Stomach (tissue), 9 donors: Measurements from ENCODE around the gene SNX17. TPM values are rescaled to one million over a fixed set of nuclear protein-coding genes. Genes with fewer than 3 reads are reported as not detected.

ENCODE experiments used
- DNase-seq, 2 donors: peaks; one replicate each; pipeline versions ENCODE4 v3.0.0 to v3.0.0-alpha.2; 2013 to 2019
- H3K27ac ChIP-seq, 5 donors: fragments of 200-600 bp in 4 of 5; sonication (generic) in 4 of 5; one replicate each; pipeline ENCODE4 v1.5.1; 2013 to 2019; ENCODE audit warnings: mild to moderate bottlenecking in 1 of 5, moderate library complexity in 1 of 5
- H3K27me3 ChIP-seq, 3 donors: fragments of 200-600 bp; sonication (generic); one replicate each; pipeline ENCODE4 v1.5.1; 2017 to 2019; ENCODE audit warnings: mixed run types in 1 of 3
- H3K36me3 ChIP-seq, 4 donors: fragments of 200-600 bp; sonication (generic); 1 replicate in 3 of 4; 2 replicates in 1 of 4; pipeline ENCODE4 v1.5.1; 2016 to 2019
- H3K4me1 ChIP-seq, 4 donors: fragments of 200-600 bp; sonication (generic); one replicate each; pipeline ENCODE4 v1.5.1; 2016 to 2019
- H3K4me3 ChIP-seq, 4 donors: fragments of 200-600 bp; sonication (generic) in 3 of 4; one replicate each; pipeline ENCODE4 v1.5.1; 2016 to 2019; ENCODE audit warnings: mild to moderate bottlenecking in 1 of 4
- H3K9me3 ChIP-seq, 4 donors: fragments of 200-600 bp; sonication (generic); one replicate each; pipeline ENCODE4 v1.5.1; 2016 to 2019
- CTCF ChIP-seq, 7 experiments: fragments of 450-650 bp in 4 of 7; fragments of 200-600 bp in 3 of 7; sonication (generic) in 3 of 7; IDR thresholded peaks; one replicate each; pipeline ENCODE4 v1.5.1; 2016 to 2019; ENCODE audit warnings: antibody characterized with exemption in 7 of 7, control low read depth in 2 of 7, mild to moderate bottlenecking in 1 of 7
- EP300 ChIP-seq: sonication (generic); formaldehyde crosslinking; IDR thresholded peaks from one replicate; pipeline ENCODE4 v1.6.1; 2017; ENCODE audit warnings: antibody characterized with exemption
- POLR2A ChIP-seq, 4 donors: fragments of 450-650 bp; IDR thresholded peaks; one replicate each; pipeline ENCODE4 v1.6.1; 2016; ENCODE audit warnings: antibody characterized with exemption in 4 of 4, control low read depth in 2 of 4, mild to moderate bottlenecking in 1 of 4, moderate library complexity in 1 of 4
- POLR2AphosphoS5 ChIP-seq, 3 donors: sonication (generic); formaldehyde crosslinking; IDR thresholded peaks; one replicate each; pipeline ENCODE4 v1.6.1; 2016; ENCODE audit warnings: antibody characterized with exemption in 3 of 3
- WGBS, 5 donors: extraction: QIAGEN DNeasy Blood & Tissue Kit in 3 of 5; methylation state at CpG; one replicate each; pipeline versions ENCODE4 v1.1.5 to v1.1.7; 2013 to 2018; 5-methylcytosine and 5-hydroxymethylcytosine counted together
- intact Hi-C: fragments of 100-400 bp; cut with DNase I; formaldehyde crosslinking; loops from one replicate; pipeline ENCODE4 v1.15.1; 2023; ENCODE audit warnings: low total_unique reads
- polyA plus RNA-seq, 3 donors: library from polyadenylated mRNA; stranded (reverse); fragments of 200-250 nt; gene quantifications; one replicate each; pipeline ENCODE4 v1.2.3, GENCODE V29; 2013
- total RNA-seq, 5 donors: library from RNA; depleted of rRNA; stranded (reverse); fragments of >200 nt; gene quantifications; one replicate each; pipeline versions ENCODE4 v1.1.0 to v1.2.3, GENCODE V29; 2014 to 2016
- donor health status: healthy with polysubstance abuse.
- donor health status: Bipolar disorder and iron deficiency.
- donor health status: healthy.

Gene SNX17
- total and polyA plus RNA-seq, 8 donors: 28.6 to 70.4 (median 68.0) TPM

- Histone ChIP-seq H3K36me3 (no peaks in the 10 kb centered on the region), H3K9me3 (no peaks in the 10 kb centered on the region), H3K4me1 (peaks cover 3 to 19% (median 18%) of the 10 kb centered on the region in 4 donors), H3K27me3 (no peaks in the 10 kb centered on the region), H3K27ac (no peak overlapping the region), H3K4me3 (no peak overlapping the region)
- TF ChIP-seq POLR2AphosphoS5 (IDR thresholded peaks at IDR 0.05): no peak
- no peak for TF ChIP-seq EP300
- TF ChIP-seq POLR2A (IDR thresholded peaks at IDR 0.05): no peak
- no peak for TF ChIP-seq CTCF (IDR thresholded peaks at IDR 0.05)
- WGBS, 5 donors: 82 to 86% (median 84%) methylated on average over 9 of the region's 9 CpGs
- DNase-seq: no peak
- intact Hi-C loops: no loop called here
These were observed 42.2 kb downstream of the SNX17 start for GRCh38 chr2:27412419-27413152.

GRCh38 chr2:27416151-27416550 is 45.7 kb downstream of the SNX17 start:
- 92 to 96% (median 93%) methylated on average over 6 of the region's 6 CpGs for WGBS, 5 donors
- no peaks in the 10 kb centered on the region for H3K36me3 ChIP-seq
- no peaks in the 10 kb centered on the region for H3K27me3 ChIP-seq
- no peak overlapping the region for H3K27ac ChIP-seq
- H3K9me3 ChIP-seq: no peaks in the 10 kb centered on the region
- intact Hi-C loops: no loop called here
- no peak for DNase-seq
- TF ChIP-seq POLR2AphosphoS5 (IDR thresholded peaks at IDR 0.05) (no peak), EP300 (no peak), CTCF (IDR thresholded peaks at IDR 0.05) (no peak), POLR2A (IDR thresholded peaks at IDR 0.05) (no peak)
- H3K4me3 ChIP-seq: no peak overlapping the region
- H3K4me1 ChIP-seq: no peaks in the 10 kb centered on the region

- Histone ChIP-seq H3K4me1 (no peaks in the 10 kb centered on the region), H3K4me3 (no peak overlapping the region), H3K27ac (no peak overlapping the region), H3K27me3 (no peaks in the 10 kb centered on the region), H3K36me3 (no peaks in the 10 kb centered on the region), H3K9me3 (no peaks in the 10 kb centered on the region)
- TF ChIP-seq POLR2AphosphoS5 (IDR thresholded peaks at IDR 0.05): no peak
- no peak for TF ChIP-seq POLR2A (IDR thresholded peaks at IDR 0.05)
- no peak for TF ChIP-seq EP300
- TF ChIP-seq CTCF (IDR thresholded peaks at IDR 0.05): no peak
- intact Hi-C loops: no loop called here
- no peak for DNase-seq
These were observed 50.6 kb downstream of the SNX17 start for GRCh38 chr2:27420996-27421395.

GRCh38 chr2:27421660-27422250 is 51.3 kb downstream of the SNX17 start:
- intact Hi-C loops: no loop called here
- H3K27me3 ChIP-seq: no peaks in the 10 kb centered on the region
- 69 to 83% (median 73%) methylated on average over 4 of the region's 4 CpGs for WGBS, 5 donors
- H3K4me1 ChIP-seq: peaks cover 0 to 3% (median 0%) of the 10 kb centered on the region in 4 donors
- no peak for DNase-seq
- no peaks in the 10 kb centered on the region for H3K9me3 ChIP-seq
- no peaks in the 10 kb centered on the region for H3K36me3 ChIP-seq
- TF ChIP-seq EP300: no peak
- no peak for TF ChIP-seq CTCF (IDR thresholded peaks at IDR 0.05)
- TF ChIP-seq POLR2AphosphoS5 (IDR thresholded peaks at IDR 0.05): no peak
- TF ChIP-seq POLR2A (IDR thresholded peaks at IDR 0.05): no peak
- H3K4me3 ChIP-seq: no peak overlapping the region
- H3K27ac ChIP-seq: no peak overlapping the region
